Breast epithelium (tissue), 3 donors: ENCODE data around the gene FERMT3.

Experiments used
- POLR2A ChIP-seq: fragments of 450-650 bp; IDR thresholded peaks from one replicate; pipeline ENCODE4 v1.6.1; 2016; ENCODE audit warnings: antibody characterized with exemption, mild to moderate bottlenecking, moderate library complexity
- TF ChIP-seq, protein P1 (sequence below), 3 donors: fragments of 450-650 bp; IDR thresholded peaks; one replicate each; pipeline ENCODE4 v1.5.1; 2016 to 2017; ENCODE audit warnings: antibody characterized with exemption in 3 of 3, mild to moderate bottlenecking in 3 of 3, moderate library complexity in 3 of 3

DNA sequence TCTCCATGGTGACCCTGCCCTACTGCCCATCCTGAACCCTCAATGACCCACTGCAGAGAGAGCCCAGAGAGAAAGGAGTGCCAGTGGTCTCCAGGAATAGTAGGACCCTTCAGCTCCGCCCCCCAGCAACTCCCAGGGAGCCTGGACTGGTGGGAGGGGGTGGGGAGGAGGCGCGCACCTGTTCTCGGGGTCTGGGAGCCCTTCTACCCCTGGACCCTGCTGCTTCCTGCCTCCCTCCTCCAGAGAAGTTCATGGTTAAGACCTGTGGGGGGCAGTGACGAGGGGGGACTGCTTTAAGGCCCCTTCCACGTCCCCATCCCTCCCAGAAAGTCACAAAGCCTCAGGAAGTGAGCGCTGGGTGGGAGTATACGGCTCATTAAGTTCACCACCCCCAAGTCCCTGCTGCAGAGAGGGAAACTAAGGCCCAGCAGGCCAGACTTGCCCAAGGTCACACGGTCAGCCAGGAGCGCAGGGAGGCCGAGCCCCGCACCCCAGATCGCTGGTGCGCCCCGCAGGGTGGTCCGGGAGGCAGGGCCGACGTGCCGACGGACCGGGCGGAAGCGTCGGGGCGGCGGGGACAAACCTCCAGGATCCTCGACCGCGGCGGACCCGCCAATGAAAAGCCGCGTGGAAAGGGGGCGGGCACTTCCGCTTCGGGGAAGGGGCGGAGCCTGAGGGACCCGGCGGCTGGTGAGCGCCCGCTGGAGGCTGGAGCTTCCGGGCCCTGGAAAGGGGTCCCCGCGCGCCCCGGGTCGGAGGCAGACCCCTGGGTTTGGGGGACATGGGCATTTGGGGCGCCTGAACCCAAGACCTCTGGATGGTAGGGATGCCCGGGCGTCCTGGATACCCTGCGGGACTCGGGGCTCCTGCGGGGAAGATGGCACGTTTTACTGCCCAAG lies 19.3 kb downstream of the FERMT3 start, which contains the start of the genes NUDT22 and TRPT1:
- TF ChIP-seq POLR2A = peak; percentile 88
- TF ChIP-seq, protein P1, sequence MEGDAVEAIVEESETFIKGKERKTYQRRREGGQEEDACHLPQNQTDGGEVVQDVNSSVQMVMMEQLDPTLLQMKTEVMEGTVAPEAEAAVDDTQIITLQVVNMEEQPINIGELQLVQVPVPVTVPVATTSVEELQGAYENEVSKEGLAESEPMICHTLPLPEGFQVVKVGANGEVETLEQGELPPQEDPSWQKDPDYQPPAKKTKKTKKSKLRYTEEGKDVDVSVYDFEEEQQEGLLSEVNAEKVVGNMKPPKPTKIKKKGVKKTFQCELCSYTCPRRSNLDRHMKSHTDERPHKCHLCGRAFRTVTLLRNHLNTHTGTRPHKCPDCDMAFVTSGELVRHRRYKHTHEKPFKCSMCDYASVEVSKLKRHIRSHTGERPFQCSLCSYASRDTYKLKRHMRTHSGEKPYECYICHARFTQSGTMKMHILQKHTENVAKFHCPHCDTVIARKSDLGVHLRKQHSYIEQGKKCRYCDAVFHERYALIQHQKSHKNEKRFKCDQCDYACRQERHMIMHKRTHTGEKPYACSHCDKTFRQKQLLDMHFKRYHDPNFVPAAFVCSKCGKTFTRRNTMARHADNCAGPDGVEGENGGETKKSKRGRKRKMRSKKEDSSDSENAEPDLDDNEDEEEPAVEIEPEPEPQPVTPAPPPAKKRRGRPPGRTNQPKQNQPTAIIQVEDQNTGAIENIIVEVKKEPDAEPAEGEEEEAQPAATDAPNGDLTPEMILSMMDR (IDR thresholded peaks at IDR 0.05) = peak in 1 of 3 donors; percentile 9
